Measurements from ENCODE around the gene GLCE. TPM values are rescaled to one million over a fixed set of nuclear protein-coding genes. Genes with fewer than 3 reads are reported as not detected.

Gene GLCE
- total RNA-seq, 2 donors from 2014 or later: 16.3 to 17.2 TPM

DNA sequence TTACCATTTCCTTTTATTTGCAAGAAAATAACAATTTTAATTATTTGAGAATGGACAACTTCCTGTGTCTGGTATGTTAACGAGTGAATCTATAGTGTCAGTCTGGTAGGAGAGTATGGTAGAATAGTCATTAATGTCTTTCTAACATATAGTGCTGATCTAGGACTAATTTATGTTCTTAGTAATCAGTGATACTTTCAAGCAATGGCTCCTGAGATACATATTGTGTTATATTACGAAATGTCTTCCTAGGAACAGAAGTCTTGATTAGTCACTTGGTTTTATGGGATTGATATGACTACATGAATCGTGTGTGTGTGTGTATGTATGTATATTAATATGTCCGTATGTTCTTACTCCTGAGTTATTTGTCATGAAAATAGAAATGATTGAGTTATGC lies 71.7 kb downstream of the GLCE start:
- Mint-ChIP-seq H3K36me3 (ENCODE audit: low read depth) (peaks cover 26% of the 10 kb centered on the region), H3K4me3 (no peak overlapping the region), H3K27ac (no peak overlapping the region), H3K4me1 (no peaks in the 10 kb centered on the region), H3K27me3 (ENCODE audit: insufficient read depth) (no peaks in the 10 kb centered on the region), H3K9me3 (no peaks in the 10 kb centered on the region)
- Histone ChIP-seq H3K4me3 (ENCODE audit: low read length) (no peak overlapping the region), H3K9me3 (ENCODE audit: control insufficient read depth, low read length) (peaks cover 5% of the 10 kb centered on the region), H3K36me3 (ENCODE audit: control insufficient read depth, insufficient read depth, low read length) (peaks cover 24% of the 10 kb centered on the region), H3K9ac (ENCODE audit: extremely low read depth, low read length, poor library complexity, severe bottlenecking) (no peak overlapping the region), H3K4me1 (ENCODE audit: control insufficient read depth, insufficient read depth, low read length) (no peaks in the 10 kb centered on the region), H3K27me3 (ENCODE audit: control insufficient read depth, insufficient read depth, low read length, poor library complexity, severe bottlenecking) (no peaks in the 10 kb centered on the region), H3K27ac (ENCODE audit: low read depth, low read length) (no peak overlapping the region)
- TF ChIP-seq, protein P1, sequence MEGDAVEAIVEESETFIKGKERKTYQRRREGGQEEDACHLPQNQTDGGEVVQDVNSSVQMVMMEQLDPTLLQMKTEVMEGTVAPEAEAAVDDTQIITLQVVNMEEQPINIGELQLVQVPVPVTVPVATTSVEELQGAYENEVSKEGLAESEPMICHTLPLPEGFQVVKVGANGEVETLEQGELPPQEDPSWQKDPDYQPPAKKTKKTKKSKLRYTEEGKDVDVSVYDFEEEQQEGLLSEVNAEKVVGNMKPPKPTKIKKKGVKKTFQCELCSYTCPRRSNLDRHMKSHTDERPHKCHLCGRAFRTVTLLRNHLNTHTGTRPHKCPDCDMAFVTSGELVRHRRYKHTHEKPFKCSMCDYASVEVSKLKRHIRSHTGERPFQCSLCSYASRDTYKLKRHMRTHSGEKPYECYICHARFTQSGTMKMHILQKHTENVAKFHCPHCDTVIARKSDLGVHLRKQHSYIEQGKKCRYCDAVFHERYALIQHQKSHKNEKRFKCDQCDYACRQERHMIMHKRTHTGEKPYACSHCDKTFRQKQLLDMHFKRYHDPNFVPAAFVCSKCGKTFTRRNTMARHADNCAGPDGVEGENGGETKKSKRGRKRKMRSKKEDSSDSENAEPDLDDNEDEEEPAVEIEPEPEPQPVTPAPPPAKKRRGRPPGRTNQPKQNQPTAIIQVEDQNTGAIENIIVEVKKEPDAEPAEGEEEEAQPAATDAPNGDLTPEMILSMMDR (conservative IDR thresholded peaks at IDR 0.05): no peak
- DNase-seq: no peak
- 86 to 91% methylated on average over 4 of the region's 4 CpGs for WGBS, 2 experiments (ENCODE audit: insufficient coverage in 1 of 2, insufficient read length in 1 of 2)

DNA sequence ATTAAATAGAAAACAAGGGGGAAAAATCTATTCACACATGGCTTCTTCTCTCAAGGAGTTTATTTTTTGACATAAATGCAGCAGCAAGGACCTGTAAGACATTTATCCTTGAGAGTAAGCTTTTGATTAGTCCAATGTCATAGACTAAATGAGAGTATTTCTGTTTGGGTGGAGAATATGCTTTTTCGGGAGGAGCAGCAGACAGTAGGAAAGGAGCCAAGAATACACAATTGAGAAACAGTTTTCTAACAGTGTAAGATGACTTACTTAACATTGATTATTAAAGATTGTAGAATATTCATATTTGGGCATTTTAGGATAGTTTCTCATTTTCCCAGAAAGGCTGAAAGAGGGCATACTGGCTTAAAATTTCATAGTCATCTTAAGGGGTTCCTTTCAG lies 72.3 kb downstream of the GLCE start:
- no peak overlapping the region for H3K27ac Mint-ChIP-seq
- H3K36me3 Mint-ChIP-seq (ENCODE audit: low read depth): peaks cover 26% of the 10 kb centered on the region
- H3K9me3 Mint-ChIP-seq: no peaks in the 10 kb centered on the region
- Histone ChIP-seq H3K4me1 (ENCODE audit: control insufficient read depth, insufficient read depth, low read length) (no peaks in the 10 kb centered on the region), H3K4me3 (ENCODE audit: low read length) (no peak overlapping the region), H3K27ac (ENCODE audit: low read depth, low read length) (no peak overlapping the region), H3K27me3 (ENCODE audit: control insufficient read depth, insufficient read depth, low read length, poor library complexity, severe bottlenecking) (no peaks in the 10 kb centered on the region), H3K9me3 (ENCODE audit: control insufficient read depth, low read length) (peaks cover 5% of the 10 kb centered on the region), H3K9ac (ENCODE audit: extremely low read depth, low read length, poor library complexity, severe bottlenecking) (no peak overlapping the region), H3K36me3 (ENCODE audit: control insufficient read depth, insufficient read depth, low read length) (peaks cover 24% of the 10 kb centered on the region)
- no peaks in the 10 kb centered on the region for H3K4me1 Mint-ChIP-seq
- H3K4me3 Mint-ChIP-seq: no peak overlapping the region
- no peaks in the 10 kb centered on the region for H3K27me3 Mint-ChIP-seq (ENCODE audit: insufficient read depth)
- TF ChIP-seq, protein P1 (conservative IDR thresholded peaks at IDR 0.05): no peak
- no peak for DNase-seq
- WGBS, 2 experiments (ENCODE audit: insufficient coverage in 1 of 2, insufficient read length in 1 of 2): 73 to 100% methylated on average over 1 of the region's 1 CpG

DNA sequence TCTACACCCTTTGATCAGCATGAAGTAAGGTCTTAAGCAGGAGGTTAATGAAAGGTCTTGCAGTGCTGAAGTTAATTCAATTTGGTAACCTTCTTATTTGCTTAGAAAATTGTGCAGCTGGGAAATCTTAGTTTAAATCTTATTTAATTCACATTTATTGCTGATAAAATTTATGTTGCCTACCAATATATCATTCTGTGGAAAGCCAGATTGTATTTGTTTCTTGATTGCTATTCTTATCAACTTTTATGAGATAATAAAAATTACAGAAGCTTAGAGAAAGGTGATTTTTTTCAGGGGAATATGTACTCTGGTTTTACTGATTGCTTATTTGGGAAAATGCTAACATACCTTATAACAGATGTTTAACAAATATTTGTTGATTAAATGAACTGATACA lies 74.2 kb downstream of the GLCE start:
- H3K36me3 Mint-ChIP-seq (ENCODE audit: low read depth): peaks cover 18% of the 10 kb centered on the region
- H3K27me3 Mint-ChIP-seq (ENCODE audit: insufficient read depth): no peaks in the 10 kb centered on the region
- Histone ChIP-seq H3K27ac (ENCODE audit: low read depth, low read length) (no peak overlapping the region), H3K9ac (ENCODE audit: extremely low read depth, low read length, poor library complexity, severe bottlenecking) (no peak overlapping the region), H3K36me3 (ENCODE audit: control insufficient read depth, insufficient read depth, low read length) (peaks cover 25% of the 10 kb centered on the region), H3K27me3 (ENCODE audit: control insufficient read depth, insufficient read depth, low read length, poor library complexity, severe bottlenecking) (no peaks in the 10 kb centered on the region), H3K4me3 (ENCODE audit: low read length) (no peak overlapping the region), H3K9me3 (ENCODE audit: control insufficient read depth, low read length) (peaks cover 14% of the 10 kb centered on the region), H3K4me1 (ENCODE audit: control insufficient read depth, insufficient read depth, low read length) (no peaks in the 10 kb centered on the region)
- H3K4me3 Mint-ChIP-seq: no peak overlapping the region
- DNase-seq: no peak
- TF ChIP-seq, protein P1 (conservative IDR thresholded peaks at IDR 0.05): no peak
- H3K27ac Mint-ChIP-seq: no peak overlapping the region
- H3K9me3 Mint-ChIP-seq: peaks cover 6% of the 10 kb centered on the region
- H3K4me1 Mint-ChIP-seq: no peaks in the 10 kb centered on the region

Data from endodermal cell (in vitro differentiated cells).